Ovary (tissue), 3 donors: ENCODE measurements around the gene RIOK2.

Experiments used
- CTCF ChIP-seq, 3 donors: fragments of 450-650 bp in 2 of 3; fragments of 200-600 bp in 1 of 3; IDR thresholded peaks; one replicate each; pipeline versions ENCODE4 v1.5.1 to v1.8.0; 2016 to 2022; ENCODE audit warnings: antibody characterized with exemption in 3 of 3, mild to moderate bottlenecking in 1 of 3
- EP300 ChIP-seq: sonication (generic); formaldehyde crosslinking; IDR thresholded peaks from one replicate; pipeline ENCODE4 v1.6.1; 2017; ENCODE audit warnings: antibody characterized with exemption
- POLR2A ChIP-seq: fragments of 450-650 bp; IDR thresholded peaks from one replicate; pipeline ENCODE4 v1.6.1; 2017; ENCODE audit warnings: antibody characterized with exemption, mild to moderate bottlenecking, moderate library complexity
- donor health status: DM: no; HTN: no; CAD: no.

GRCh38 chr5:97131921-97132320 is 51.1 kb downstream of the RIOK2 start:
- TF ChIP-seq POLR2A (no peak), CTCF (IDR thresholded peaks at IDR 0.05) (no peak), EP300 (no peak)
